Panc1 (cell line): ENCODE results near the gene EXOC6B.

Experiments
- POLR2AphosphoS5 ChIP-seq: IDR thresholded peaks from 2 replicates; pipeline ENCODE4 v1.6.1; 2012; ENCODE audit warnings: mild to moderate bottlenecking, low read depth, low read length, moderate library complexity
- SIN3A ChIP-seq: IDR thresholded peaks from 2 replicates; pipeline ENCODE4 v1.6.1; 2012; ENCODE audit warnings: low read depth, mild to moderate bottlenecking, low read length, moderate library complexity, borderline replicate concordance; ENCODE audit not compliant: insufficient read depth
- TF ChIP-seq, protein P1 (sequence below): fragments of 450-650 bp; IDR thresholded peaks from 2 replicates; pipeline ENCODE4 v1.5.1; 2017; ENCODE audit warnings: mild to moderate bottlenecking

DNA sequence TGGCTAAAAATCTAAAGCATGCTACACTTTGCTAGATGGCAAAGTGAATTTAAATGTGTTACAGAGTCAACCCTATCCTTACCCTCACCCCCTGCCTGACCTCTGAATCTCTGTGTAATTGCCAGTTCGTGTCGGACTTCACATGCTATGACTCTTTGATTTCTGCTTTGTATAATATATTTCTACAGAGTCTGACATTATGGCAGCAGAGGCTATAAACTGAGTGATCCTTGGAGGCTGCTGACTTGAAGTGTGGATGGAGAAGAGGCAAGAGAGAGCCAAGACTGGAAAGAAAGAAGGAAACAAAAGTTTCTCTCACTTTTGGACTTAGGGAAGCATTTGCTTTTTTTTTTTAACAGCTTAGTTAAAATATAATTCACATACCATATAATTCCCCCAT, 588.3 kb downstream of the EXOC6B start:
- TF ChIP-seq, protein P1, sequence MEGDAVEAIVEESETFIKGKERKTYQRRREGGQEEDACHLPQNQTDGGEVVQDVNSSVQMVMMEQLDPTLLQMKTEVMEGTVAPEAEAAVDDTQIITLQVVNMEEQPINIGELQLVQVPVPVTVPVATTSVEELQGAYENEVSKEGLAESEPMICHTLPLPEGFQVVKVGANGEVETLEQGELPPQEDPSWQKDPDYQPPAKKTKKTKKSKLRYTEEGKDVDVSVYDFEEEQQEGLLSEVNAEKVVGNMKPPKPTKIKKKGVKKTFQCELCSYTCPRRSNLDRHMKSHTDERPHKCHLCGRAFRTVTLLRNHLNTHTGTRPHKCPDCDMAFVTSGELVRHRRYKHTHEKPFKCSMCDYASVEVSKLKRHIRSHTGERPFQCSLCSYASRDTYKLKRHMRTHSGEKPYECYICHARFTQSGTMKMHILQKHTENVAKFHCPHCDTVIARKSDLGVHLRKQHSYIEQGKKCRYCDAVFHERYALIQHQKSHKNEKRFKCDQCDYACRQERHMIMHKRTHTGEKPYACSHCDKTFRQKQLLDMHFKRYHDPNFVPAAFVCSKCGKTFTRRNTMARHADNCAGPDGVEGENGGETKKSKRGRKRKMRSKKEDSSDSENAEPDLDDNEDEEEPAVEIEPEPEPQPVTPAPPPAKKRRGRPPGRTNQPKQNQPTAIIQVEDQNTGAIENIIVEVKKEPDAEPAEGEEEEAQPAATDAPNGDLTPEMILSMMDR, result no peak
- no peak for TF ChIP-seq POLR2AphosphoS5
- TF ChIP-seq SIN3A, result no peak
